Measurements from ENCODE around the gene TNKS1BP1.
"Not testable (repeated sequence)": the region's sequence is repeated elsewhere in the genome, so short reads cannot be mapped to it uniquely, and the experiment has no call there.

The TNKS1BP1 gene

DNA sequence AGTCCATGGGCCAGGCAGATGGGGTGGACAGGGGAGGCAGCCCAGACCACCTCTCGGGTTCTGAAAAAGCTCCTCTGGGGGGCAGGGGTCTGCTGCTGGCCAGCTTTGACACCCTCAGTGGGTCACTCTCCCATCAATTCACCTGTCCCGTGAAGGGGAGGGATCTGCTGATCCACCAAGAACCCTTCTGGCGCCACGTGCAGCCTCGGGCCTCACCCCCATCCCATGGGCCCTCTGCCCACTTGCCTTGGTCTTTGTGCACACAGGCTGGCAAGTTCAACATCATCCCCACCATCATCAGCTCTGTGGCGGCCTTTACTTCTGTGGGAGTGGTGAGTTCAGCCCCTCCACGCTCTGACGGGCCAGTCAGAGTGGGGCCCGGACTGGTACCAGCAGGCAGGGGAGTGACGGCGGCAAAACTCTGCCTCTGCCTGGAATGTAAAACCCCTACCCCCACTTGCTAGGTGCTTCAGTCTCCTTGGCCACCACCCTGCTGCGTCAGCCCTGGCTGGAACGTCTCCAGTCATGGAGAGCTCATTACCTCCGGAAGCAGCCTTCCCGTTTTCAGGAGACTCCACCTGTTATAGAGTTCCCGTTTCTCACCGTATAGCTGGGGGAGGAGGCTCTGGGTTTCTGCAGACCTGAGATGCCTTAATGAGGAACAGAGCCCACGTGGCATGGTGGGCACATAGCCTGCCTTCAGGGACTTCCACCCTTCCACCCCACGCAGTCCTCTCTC, 43.5 kb upstream of the TNKS1BP1 start:
- TF ChIP-seq, protein P1, sequence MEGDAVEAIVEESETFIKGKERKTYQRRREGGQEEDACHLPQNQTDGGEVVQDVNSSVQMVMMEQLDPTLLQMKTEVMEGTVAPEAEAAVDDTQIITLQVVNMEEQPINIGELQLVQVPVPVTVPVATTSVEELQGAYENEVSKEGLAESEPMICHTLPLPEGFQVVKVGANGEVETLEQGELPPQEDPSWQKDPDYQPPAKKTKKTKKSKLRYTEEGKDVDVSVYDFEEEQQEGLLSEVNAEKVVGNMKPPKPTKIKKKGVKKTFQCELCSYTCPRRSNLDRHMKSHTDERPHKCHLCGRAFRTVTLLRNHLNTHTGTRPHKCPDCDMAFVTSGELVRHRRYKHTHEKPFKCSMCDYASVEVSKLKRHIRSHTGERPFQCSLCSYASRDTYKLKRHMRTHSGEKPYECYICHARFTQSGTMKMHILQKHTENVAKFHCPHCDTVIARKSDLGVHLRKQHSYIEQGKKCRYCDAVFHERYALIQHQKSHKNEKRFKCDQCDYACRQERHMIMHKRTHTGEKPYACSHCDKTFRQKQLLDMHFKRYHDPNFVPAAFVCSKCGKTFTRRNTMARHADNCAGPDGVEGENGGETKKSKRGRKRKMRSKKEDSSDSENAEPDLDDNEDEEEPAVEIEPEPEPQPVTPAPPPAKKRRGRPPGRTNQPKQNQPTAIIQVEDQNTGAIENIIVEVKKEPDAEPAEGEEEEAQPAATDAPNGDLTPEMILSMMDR (conservative IDR thresholded peaks at IDR 0.05; ENCODE audit: low read depth, low read length) = no peak
- no peak for DNase-seq (ENCODE audit: low read depth)
- H3K4me3 ChIP-seq (ENCODE audit: low read depth, low read length) = no peak overlapping the region

DNA sequence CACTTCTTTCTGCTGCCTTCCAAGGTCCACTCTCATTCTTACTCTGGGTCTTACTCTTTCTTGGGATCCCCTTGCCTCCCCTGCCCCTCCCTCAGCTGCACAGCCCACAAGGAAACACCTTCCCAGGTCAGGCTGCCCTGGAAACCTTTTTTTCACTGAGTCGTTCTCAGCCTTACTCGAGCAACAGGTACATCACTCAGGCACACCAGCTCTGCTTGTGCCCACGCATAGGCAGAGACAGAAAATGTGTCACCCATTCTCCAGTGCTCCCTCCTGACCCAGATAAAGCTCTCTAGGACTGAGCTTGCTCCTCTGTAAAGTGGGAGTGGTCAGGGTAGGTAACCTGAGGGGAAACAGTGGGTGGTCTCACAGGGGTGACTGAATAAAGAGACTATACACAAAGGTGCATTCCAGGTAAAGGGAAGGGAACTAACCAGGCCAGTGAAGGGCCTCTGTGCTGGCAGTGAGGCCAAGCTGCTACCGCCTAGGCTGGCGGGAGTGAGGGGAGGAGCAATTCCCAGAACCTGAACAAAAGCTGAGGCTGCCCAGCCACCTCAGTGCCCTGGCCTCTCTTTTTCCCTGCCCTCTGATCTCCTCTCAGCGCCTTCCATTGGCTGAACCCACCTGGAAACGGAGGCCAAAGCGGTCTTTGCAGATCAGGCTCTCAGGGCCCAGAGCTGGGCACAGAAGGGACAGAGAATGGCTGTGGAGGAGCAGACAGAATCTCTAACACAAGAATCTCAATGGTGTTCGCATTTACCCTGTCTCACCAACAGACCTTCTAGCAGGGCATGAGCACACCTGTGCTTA, 40.3 kb upstream of the TNKS1BP1 start:
- TF ChIP-seq, protein P1 (conservative IDR thresholded peaks at IDR 0.05; ENCODE audit: low read depth, low read length) = no peak
- no peak for DNase-seq (ENCODE audit: low read depth)
- H3K4me3 ChIP-seq (ENCODE audit: low read depth, low read length) = no peak overlapping the region

DNA sequence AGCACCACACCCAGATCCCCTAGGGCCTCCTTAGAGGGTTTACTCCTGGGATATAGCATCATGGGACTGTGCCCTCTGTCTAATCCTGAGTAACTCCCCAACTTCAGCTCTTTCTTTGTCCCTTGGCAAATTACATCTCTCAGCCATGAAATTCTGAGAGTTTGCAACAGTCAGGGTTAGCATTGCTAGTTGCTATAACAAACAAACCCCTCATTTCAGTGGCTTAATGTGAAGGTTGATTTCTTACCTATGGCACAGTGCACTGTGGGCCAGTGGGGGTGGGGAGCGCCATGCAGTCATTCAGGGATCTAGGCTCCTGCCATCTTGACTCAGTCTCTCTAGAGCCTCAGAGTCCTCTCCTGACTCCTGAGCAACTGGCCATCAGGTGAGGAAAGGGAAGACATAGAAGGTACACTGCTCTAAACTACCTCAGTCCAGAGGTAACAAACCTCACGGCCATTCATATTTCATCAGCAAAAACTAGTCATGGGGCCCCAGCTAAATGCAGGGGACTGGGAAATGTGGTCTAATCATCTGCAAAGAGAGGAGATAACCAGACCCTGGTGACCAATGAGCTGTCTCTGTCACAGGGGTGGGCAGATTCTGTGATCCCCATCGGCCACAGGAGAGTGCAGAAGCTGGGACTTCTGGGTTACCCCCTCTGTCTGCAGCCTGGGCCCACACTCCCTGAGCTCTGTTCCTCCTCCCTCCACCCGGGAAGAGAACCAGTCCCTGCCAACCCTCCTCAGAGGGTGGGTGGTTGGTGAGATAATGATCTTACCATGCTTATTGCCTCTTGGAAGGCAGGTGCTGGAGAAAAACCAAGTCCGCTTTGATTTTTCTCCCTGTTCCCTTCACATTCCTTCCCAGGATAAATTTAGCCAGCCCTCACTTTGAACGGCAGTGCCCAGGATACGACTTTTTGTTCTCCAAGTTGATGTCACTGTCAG, 38.7 kb upstream of the TNKS1BP1 start:
- H3K4me3 ChIP-seq (ENCODE audit: low read depth, low read length) = no peak overlapping the region
- TF ChIP-seq, protein P1 (conservative IDR thresholded peaks at IDR 0.05; ENCODE audit: low read depth, low read length) = no peak
- no peak for DNase-seq (ENCODE audit: low read depth)

DNA sequence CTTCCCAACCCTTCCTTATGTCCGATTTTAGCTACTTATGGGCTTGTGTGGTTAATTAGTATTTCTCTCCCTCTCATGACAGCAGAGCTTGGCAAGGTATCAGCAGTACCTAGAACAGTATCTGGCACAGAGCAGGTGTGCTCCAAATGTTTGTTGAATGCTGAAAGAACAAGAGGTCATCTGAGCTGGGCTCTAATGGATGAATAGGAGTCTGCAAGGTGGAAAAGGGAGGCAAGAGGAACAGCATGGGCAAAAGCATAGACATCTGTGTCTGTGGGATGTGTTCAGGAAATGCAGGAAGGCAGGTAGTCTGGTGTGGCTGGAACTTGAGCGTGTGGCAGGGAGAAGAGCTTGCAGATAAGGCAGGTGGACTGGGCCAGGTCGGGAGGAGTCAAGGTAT, 37.2 kb upstream of the TNKS1BP1 start:
- no peak for DNase-seq (ENCODE audit: low read depth)
- TF ChIP-seq, protein P1 (conservative IDR thresholded peaks at IDR 0.05; ENCODE audit: low read depth, low read length) = no peak
- H3K4me3 ChIP-seq (ENCODE audit: low read depth, low read length) = no peak overlapping the region

DNA sequence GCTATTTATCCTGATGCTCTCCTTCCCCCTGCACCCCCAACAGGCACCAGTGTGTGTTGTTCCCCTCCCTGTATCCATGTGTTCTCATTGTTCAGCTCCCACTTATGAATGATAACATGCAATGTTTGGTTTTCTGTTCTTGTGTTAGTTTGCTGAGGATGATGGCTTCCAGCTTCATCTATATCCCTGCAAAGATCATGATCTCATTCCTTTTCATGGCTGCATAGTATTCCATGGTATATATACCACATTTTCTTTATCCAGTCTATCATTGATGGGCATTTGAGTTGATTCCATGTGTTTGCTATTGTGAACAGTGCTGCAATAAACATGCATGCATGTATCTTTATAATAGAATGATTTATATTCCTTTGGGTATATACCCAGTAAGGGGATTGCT, 36.7 kb upstream of the TNKS1BP1 start:
- H3K4me3 ChIP-seq (ENCODE audit: low read depth, low read length); DNase-seq (ENCODE audit: low read depth): not testable (repeated sequence)

DNA sequence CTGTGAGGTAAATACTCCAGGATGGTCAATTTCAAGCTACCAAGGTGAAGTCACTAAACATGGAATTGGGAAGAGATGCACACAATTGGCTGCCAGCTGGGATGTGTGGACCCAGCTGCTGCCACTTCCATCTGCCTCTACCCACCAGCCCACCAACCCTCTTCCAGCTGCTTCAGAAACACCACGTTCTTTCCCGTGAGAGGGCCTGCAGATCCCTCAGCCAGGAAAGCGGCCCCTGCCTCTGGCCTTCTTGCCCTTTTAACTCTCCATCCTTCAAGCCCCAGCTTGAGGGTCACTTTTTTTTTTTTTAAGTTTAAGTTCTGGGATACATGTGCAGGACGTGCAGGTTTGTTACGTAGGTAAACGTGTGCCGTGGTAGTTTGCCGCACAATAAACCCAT, 36.2 kb upstream of the TNKS1BP1 start:
- TF ChIP-seq, protein P1 (conservative IDR thresholded peaks at IDR 0.05; ENCODE audit: low read depth, low read length) = no peak
- no peak for DNase-seq (ENCODE audit: low read depth)
- no peak overlapping the region for H3K4me3 ChIP-seq (ENCODE audit: low read depth, low read length)

All from choroid plexus epithelial cell (primary cell).